GM21619 (cell line): Measurements from ENCODE around the gene NPPA.
"Not testable (repeated sequence)": the region's sequence is repeated elsewhere in the genome, so short reads cannot be mapped to it uniquely, and the experiment has no call there.

Source experiments
- ATAC-seq: cut with Tn5 transposase; IDR thresholded peaks from one replicate; pipeline ENCODE4 v1.9.1; 2021; ENCODE audit not compliant: unreplicated experiment

The NPPA gene

DNA sequence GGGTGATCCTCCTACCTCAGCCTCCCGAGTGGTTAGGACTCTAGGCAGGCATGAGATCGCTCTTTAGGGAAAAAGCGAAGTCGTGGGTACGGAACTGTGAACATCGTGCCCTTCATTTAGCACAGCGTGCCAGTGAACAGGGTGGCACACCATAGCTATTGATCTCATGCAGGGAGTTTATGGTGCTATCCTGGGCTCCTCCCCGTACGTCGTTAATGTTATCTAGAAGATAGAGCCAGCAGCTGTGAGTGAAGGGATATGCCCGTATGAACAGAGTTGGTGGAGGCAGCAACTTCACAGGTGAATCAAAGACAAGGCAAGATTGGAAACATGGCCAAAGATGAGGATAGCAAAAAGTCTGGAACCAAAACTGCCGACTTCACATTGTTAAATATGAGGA lies 30.4 kb downstream of the NPPA start:
- no peak for ATAC-seq

DNA sequence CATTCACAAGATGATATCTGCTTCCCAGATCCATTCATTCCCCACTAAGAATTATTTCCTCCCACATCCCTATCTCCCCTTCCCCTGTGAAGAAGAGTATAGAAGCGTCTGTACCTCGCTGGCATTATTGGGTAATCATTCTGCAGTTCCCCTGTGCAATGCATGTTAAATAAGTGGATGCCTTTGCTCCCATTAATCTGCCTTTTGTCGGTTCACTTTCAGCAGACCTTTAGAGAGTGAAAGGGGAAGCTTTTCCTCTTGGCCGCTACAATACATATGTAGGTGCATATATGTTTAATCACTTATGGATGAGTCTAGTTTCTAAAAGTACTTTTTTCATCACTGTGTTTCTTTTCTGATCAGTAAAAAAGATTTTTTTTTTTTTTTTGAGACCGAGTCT lies 34.6 kb downstream of the NPPA start:
- no peak for ATAC-seq

DNA sequence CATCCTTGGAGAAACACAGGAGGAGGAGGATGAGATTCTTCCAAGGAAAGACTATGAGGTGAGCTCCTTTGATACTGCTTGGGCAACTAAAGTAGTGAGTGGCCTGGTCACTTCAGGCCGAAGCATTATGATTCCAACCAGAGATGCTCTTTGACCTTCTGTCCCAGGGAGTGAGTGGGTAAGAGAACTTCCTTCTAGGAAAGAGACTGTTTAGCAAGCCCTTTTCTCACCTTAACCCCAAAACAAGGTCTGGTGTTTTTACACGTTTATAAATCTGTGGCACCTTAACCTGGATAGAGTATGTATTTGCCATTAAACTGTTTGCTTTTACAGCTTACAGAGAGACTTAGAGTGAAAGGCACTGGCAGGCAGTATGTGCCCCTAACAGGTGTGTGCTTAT lies 40.5 kb downstream of the NPPA start:
- ATAC-seq, result no peak

DNA sequence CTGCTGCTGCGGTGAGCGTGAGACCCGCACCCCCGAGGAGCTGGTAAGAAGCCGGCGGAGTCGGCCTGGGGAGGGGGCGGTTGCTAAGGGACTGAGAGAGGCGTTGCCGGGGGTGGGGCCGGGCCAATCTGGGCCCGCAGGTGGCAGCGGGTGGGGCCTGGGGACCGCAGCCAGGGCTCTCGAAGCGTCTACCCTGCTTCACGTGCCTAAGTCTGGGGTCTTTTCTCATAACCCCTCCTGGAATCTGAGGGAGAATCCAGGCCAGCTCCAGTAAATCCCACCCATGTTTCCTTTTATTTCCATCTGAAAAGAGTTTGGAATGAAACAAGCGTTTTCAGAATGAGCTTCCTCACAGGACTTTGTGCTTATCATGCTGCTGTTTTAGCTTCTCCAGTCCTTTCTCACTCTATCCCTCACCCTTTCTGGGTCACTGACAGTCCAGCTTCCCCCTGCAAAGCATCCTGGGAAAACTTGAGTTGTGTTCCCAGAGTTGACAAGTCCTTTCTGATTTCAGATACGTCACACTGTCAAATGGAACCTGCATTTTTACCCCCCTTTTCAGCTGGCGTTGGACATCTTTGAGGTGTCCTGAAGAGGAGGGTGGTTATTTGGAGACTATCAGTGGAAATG lies 41.2 kb downstream of the NPPA start:
- ATAC-seq, result peak; percentile 35

DNA sequence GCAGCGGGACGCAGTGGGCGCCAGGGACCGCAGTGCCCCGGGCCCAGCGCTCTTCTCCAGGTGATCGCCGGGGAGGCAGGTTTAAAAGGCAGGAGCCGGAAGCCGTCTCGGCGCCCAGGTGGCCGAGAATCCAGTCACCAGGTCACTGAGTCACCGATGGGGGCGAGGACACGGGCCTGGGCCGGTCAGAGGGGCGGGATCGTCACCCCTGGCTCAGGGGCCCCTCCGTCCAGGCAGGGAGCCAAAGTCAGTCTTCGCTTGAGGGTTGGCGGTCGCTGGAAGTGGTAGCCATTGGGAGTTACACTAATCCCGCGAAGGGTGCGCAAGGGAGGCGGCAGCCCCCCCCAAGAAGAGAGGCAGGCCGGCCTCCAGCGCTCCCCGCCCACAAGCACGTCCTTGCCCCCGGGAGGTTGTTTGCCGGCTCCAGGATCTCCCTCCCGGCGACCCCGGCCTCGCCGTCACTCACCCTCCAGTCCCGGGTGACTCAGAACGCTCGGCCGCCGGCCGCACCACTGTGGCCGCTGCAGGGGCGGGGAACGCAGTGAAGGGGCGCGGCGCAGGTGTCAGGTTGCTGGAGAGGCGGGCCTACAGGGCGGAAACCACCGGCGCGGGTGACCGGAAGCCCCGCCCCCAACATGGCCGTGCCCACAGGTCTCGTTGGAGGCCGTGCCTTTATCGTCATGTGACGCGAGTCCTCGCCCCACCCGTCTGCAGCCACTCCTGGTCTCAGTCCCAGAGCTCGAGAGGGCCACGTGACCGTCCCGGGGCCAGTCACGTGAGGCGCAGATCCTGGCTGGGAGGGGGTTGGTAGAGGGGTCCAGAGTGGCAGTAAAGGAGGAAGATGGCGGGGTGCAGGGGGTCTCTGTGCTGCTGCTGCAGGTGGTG lies 41.9 kb downstream of the NPPA start, which contains the start of the genes CLCN6 and MTHFR:
Gene CLCN6, plus strand, starts transcription at position 770 of the 885 bp plus-strand sequence. Its CDS starts 72 bp downstream, at position 842.
Gene MTHFR, minus strand, starts transcription at position 543 of the 885 bp plus-strand sequence. CDS start 2,848 bp downstream, outside the sequence.
- peak; percentile 71 for ATAC-seq

DNA sequence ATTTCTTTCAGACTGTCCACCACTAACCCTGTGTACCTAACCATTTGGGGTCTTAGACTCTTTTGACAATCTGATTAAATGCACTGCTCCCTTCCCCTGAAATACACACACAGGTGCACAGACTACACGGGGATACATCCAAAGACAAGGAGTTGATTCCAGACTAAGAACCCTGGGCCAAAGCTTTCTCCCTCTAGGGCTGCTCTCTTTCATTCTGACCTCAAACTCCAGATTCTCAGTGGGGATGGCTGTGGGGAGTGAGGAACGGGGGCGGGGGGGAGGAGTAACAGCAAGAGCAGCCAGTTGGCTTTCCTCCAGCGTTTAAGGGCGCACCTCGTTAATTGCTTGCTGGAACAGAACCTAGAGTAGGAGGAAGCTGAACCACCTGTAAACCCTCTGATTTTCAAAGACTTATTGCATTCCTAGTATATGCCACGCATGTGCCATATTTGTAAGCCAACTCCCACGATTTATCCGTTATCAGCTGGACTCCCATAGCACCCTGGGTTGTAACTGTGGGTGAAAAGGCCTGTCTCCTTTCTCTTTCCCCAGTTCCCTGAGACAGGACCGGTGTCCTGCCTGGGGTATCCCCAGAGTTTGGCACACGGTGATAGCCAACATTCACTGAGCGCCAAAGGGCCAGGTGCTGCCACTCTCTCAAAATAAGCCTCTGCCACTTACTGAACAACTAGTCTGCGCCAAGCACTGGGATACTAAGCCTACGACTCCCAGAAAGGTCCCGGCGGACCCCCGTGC lies 42.7 kb downstream of the NPPA start:
- ATAC-seq, result no peak

DNA sequence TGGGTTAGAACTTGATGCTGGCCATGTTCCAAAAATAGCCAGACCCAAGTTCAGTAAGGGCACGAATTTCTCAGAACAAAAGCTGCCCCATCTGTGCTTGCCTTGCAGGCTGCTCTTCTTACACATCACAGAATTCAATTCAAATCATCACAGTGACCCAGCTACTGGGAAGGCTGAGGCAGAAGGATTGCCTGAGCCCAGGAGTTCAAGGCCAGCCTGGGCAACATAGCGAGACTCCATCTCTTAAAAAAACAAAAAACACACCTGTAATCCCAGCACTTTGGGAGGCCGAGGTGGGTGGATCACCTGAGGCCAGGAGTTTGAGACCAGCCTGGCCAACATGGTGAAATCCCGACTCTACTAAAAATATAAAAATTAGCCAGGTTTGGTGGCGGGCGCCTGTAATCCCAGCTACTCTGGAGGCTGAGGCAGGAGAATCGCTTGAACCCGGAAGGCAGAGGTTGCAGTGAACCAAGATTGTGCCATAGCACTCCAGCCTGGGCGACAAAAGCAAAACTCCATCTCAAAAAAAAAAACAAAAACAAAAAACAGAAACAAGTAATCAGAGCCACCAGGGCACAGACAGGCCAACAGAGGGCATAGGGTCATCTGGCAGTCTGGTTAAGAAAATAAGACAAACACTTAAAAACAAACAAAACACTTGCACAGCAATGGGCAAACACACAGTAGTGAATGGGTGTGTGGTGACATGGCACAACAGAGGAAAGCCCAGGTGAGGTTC lies 43.5 kb downstream of the NPPA start:
- not testable (repeated sequence) for ATAC-seq

DNA sequence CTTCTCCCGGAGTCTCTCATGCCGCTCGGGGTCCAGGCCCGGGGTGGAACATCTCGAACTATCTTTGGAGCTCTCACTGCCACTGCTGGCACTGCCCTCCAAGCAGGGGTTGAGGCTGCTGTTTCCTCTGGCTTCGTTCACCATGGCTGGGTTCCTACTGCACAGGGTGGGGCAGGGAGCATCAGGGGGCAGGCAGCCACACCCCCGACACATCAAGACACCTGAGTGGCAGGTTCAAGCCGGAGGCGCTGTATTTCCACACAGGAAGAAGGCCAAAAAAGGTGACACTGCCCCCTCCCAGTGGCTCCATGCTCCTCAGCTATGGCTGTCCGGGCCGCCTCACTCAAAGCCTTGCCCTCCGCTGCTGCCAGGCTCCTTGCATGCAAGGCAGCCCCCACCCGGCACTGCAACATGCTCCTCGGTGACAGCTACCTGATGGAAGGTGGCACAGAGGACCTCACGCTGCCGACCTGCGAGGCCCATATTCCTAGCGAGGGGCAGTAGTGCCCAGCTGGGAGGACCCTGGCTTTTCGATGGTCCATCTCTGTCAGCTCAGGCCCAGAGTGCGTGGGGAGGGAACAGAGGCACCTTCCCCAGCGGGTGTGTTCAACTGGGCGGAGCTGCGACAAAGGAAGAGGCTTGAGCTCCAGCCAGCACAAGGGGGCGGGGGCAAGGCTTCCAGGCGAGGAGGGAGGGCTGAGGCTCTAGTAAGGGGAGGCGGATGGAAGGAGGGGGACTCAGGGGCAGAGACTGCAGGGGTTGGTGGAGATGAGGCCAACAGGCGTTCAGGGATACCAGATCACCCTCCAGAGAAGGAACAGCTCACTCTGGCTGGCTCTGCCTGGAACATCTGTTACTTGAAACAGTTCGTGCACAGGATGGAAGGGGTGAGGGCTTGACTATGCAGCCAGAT lies 44.4 kb downstream of the NPPA start:
- ATAC-seq, result no peak

DNA sequence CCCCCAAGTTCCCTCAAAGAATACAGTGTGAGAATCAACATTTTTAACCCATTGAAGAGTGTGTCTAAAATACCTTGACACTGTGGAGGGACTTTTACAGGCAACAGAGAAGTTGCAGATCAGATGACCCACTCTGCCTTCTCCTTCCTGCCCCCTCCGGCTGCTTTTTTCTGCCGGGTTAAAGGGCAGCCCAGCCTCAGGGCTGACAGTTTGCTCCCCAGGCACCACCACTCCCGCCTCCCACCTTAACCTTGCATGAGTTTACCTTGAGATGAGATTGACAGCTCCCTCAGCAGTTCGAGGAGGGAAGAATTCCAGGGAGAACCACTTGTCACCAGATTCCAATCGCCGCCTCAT lies 45.0 kb downstream of the NPPA start:
- ATAC-seq, result no peak

DNA sequence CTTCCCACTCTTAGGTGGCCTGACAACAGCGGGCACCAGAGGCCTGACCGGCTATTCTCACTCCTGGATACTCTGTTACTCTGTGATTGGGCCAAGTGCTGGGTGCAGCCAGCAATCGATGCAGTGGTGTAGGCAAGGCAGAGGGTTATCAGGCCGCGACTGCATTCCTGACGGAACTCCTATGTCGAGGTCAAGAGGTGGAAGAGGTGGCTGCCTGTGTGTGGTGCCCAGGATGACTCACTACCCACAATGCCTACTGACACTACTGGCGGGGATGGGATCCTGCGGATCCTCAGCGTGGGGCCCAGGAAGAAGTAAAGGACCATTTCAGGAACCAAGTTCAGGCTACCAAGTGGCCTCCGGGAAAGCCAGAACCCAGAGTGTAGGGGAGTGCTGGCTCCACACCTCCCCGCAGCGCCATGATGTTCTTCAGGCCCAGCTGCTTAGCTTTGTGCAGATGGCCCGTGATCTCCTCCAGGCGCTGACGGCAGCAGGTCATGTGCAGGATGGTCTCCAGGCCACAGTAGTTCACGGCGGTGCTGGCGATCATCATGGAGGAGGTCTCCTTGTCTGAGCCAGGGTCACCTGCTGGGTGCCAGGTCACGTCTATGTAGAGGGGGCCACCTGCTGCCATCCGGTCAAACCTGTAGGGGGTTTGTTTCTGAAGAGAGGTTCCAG lies 46.7 kb downstream of the NPPA start:
- no peak for ATAC-seq

DNA sequence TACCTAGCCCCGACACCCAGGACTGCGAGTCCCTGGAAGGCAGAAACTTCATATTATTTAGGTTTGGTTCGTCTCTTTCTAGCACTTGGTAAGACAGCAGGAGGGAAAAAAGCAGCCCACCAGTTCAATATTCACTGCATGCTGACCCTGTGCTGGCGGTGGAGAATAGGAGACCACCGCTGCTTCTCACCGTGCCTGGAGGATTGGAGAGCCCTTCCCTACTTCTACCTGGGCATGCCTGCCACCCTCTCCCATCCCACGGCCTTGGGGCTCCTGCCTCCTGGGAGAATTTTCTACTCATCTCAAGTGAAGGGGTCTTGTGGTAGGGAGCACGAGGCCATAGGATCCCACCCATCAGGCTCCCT lies 47.2 kb downstream of the NPPA start:
- ATAC-seq, result no peak

DNA sequence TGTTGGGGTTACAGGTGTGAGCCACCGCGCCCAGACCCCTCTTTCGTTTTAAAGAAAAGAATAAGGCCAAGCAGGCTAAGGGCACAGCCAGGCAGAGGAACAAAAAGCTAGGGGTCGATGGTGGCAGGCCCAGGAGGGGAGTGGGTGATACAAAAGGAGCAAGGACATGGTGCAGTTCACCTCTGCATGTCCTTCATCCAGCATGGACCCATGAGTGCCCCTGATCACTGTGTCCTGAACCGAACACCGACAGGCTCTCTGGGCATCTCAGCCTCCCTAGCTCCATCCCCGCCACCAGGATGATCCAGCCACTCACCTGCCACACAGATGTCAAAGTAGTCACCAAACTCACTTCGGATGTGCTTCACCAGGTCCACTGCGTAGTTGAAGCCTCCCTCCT lies 47.7 kb downstream of the NPPA start:
- no peak for ATAC-seq

DNA sequence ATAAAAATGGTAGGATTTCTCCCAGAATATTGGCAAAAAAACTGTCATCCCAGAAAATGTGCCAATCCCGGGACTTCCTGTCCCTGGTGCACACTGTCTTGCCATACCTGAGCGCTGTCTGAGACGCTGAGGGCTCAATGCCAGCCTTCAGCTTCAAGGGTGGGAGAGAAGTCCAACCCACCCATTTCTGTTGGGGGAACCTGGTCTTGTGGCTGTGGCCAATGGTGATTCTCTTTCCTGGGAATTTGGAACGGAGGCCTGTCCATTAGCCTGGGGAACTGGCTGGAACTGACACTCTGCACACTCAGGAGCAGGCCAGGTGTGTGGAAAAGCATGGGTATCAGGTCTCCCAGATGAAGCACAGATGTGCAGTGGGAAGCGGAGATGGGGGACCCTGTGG lies 48.5 kb downstream of the NPPA start:
- no peak for ATAC-seq

DNA sequence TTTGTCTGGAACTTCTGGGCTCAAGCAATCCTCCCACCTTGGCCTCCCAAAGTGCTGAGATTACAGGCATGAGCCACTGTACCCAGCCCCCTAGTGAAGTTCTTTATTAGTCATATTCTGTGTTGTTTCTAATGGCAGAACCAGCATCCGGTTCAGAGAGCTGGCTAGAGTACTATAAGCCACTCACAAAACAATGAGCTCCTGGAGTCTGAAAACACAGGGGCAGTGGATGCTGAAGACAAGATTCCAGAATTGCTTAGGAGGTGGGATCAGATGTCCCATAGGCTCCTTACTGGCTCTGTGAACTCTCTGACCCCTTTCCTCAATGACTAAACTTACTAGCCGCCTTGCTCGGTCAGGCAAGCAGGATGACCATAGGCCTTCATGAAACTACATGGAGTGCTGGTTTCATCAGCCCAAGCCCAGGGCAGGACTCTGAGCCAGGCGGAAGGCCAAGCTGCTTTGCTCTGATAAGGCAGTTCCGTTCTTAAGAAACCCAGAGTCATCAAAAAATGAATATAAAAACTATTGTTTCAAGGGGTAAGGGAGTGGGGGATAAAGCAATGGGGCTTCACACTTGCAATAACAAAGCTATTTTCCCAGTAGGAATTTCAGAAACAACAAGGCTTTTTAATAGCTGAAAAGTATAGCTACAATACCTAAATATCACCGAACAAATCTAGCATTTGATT lies 49.9 kb downstream of the NPPA start:
- no peak for ATAC-seq

DNA sequence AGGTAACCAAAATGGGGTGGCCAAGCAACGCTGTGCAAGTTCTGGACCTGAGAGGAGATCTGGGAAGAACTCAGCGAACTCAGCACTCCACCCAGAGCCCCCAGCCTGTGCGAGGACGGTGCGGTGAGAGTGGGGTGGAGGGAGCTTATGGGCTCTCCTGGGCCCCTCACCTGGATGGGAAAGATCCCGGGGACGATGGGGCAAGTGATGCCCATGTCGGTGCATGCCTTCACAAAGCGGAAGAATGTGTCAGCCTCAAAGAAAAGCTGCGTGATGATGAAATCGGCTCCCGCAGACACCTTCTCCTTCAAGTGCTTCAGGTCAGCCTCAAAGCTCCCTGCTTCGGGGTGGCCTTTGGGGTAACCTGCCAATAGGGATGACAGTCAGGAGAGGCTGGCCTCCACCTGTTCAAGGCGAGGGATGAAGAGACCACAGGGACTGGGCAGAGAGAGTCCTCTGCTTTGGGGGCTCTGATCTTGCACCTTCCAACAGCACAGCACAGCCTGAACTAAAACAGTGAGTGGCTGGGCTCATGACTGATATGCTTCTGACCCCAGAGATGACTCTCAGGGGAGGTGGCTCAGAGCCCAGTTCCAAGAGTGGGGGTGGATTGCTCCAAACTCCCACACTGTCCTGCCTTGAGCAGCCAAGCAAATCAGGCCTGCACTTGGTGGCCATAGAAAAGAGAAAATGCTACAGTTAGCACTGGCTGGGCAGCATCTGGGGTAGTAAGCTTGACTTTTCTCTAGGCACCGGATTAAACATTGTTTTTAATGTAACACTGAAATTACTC lies 51.4 kb downstream of the NPPA start:
- ATAC-seq, result no peak
